Forelimb muscle (tissue), 1 donor: Measurements from ENCODE around the gene SCN1B. TPM values are rescaled to one million over a fixed set of nuclear protein-coding genes. Genes with fewer than 3 reads are reported as not detected.

ENCODE experiments used
- DNase-seq: peaks from one replicate; pipeline ENCODE4 v3.0.0-alpha.2; 2013; ENCODE audit warnings: low read depth
- polyA plus RNA-seq: library from polyadenylated mRNA; unstranded; fragments of 120-200 nt; gene quantifications from one replicate; pipeline ENCODE4 v1.2.1, GENCODE V29; 2013; ENCODE audit not compliant: insufficient read length

SCN1B gene
- polyA plus RNA-seq, 1 donor: 6.3 TPM

GRCh38 chr19:35074426-35075201 lies 44.3 kb downstream of the SCN1B start:
- no peak for DNase-seq

GRCh38 chr19:35075202-35076025 lies 45.1 kb downstream of the SCN1B start:
- DNase-seq: no peak

- DNase-seq: no peak
Measured at GRCh38 chr19:35076026-35076370, 45.7 kb downstream of the SCN1B start.

GRCh38 chr19:35076657-35077056 lies 46.4 kb downstream of the SCN1B start:
- DNase-seq: no peak

- no peak for DNase-seq
Measured at GRCh38 chr19:35077411-35078223, 47.3 kb downstream of the SCN1B start.

GRCh38 chr19:35079826-35080225 lies 49.6 kb downstream of the SCN1B start:
- no peak for DNase-seq

GRCh38 chr19:35080613-35081170 lies 50.4 kb downstream of the SCN1B start:
- DNase-seq: no peak

- no peak for DNase-seq
Measured at GRCh38 chr19:35081201-35081600, 50.9 kb downstream of the SCN1B start.

- DNase-seq: no peak
Measured at GRCh38 chr19:35083691-35084508, 53.6 kb downstream of the SCN1B start.

- no peak for DNase-seq
Measured at GRCh38 chr19:35084509-35084762, 54.2 kb downstream of the SCN1B start.

- DNase-seq: no peak
Measured at GRCh38 chr19:35085947-35086346, 55.7 kb downstream of the SCN1B start.

- no peak for DNase-seq
Measured at GRCh38 chr19:35086455-35086854, 56.2 kb downstream of the SCN1B start.

- DNase-seq: no peak
Measured at GRCh38 chr19:35087393-35087792, 57.1 kb downstream of the SCN1B start.

- DNase-seq: no peak
Measured at GRCh38 chr19:35088131-35088913, 58.1 kb downstream of the SCN1B start.

- no peak for DNase-seq
Measured at GRCh38 chr19:35089554-35089953, 59.3 kb downstream of the SCN1B start.

Other genes starting within 250 kb of the SCN1B start
- 3.6 TPM for gene ZNF30, start 103.6 kb upstream of the SCN1B start, polyA plus RNA-seq
- 2.0 TPM for gene ZNF792, start 66.2 kb upstream of the SCN1B start, polyA plus RNA-seq
- gene GRAMD1A, start 30.1 kb upstream of the SCN1B start, polyA plus RNA-seq: 41.0 TPM
- 0.23 TPM for gene HPN, start 11.3 kb downstream of the SCN1B start, polyA plus RNA-seq
- gene FXYD3, start 85.4 kb downstream of the SCN1B start, polyA plus RNA-seq: 0.42 TPM
- gene LGI4, start 104.6 kb downstream of the SCN1B start, polyA plus RNA-seq: 9.0 TPM
- 261 TPM for gene FXYD1, start 108.4 kb downstream of the SCN1B start, polyA plus RNA-seq
- 1.0 TPM for gene FXYD7, start 112.8 kb downstream of the SCN1B start, polyA plus RNA-seq
- 16.2 TPM for gene FXYD5, start 124.3 kb downstream of the SCN1B start, polyA plus RNA-seq
- not detected for gene FAM187B, start 198.3 kb downstream of the SCN1B start, polyA plus RNA-seq
- gene LSR, start 218.5 kb downstream of the SCN1B start, polyA plus RNA-seq: 3.7 TPM
- 100 TPM for gene USF2, start 238.5 kb downstream of the SCN1B start, polyA plus RNA-seq